ENCODE data around the gene PRMT7.

Gene PRMT7

GRCh38 chr16:68371706-68372380, 61.0 kb downstream of the PRMT7 start:
- H3K4me1 ChIP-seq, result peaks cover 35 to 67% (median 60%) of the 10 kb centered on the region in 10 experiments
- no peak overlapping the region for H3K4me3 ChIP-seq
- TF ChIP-seq Cebpa-rat (IDR thresholded peaks at IDR 0.05), result no peak
- H3K9me3 ChIP-seq (replicated peaks in 1 of 11), result no peaks in the 10 kb centered on the region
- peaks cover 10 to 80% (median 35%) of the 10 kb centered on the region in 11 experiments; a peak in 20 of 22 replicates for H3K27me3 ChIP-seq
- H3K27ac ChIP-seq, result no peak overlapping the region
- H4K20me1 ChIP-seq, result peaks cover 0 to 76% (median 0%) of the 10 kb centered on the region in 11 experiments; a peak in 11 of 22 replicates
- 0 out of 22 replicates have a peak overlapping the region, but pooled peaks of 1 of the 11 experiments have one; percentile 35 for H3K9ac ChIP-seq
- peak overlapping the region in 10 of 11 experiments; percentile 65 to 94 (median 84); a peak in 21 of 22 replicates for H3K4me2 ChIP-seq
- H3K36me3 ChIP-seq, result no peaks in the 10 kb centered on the region

DNA sequence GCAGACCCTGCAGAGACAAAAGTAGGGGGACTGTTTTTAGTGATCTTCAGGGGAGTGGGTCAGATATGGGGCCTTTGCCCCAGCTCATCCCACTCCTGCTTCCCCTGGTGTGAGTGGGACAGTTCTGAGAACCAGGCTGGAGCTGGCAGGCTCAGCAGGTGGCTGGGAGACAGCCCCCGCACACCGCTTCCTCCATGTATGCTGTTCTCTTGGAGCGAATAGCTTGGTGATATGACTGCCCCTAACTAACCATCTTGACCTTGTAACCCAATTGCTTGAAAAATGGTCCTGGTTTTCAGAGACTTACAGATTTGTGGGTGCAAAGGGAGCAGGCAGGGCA, 61.5 kb downstream of the PRMT7 start:
- Histone ChIP-seq H3K27me3 (peaks cover 10 to 76% (median 32%) of the 10 kb centered on the region in 11 experiments; a peak in 20 of 22 replicates), H3K4me1 (peaks cover 35 to 62% (median 57%) of the 10 kb centered on the region in 10 experiments), H4K20me1 (peaks cover 0 to 78% (median 0%) of the 10 kb centered on the region in 11 experiments; a peak in 11 of 22 replicates), H3K4me2 (peak overlapping the region in 5 of 11 experiments; percentile 77 to 94 (median 84); a peak in 4 of 22 replicates), H3K4me3 (no peak overlapping the region), H3K27ac (no peak overlapping the region), H3K9ac (no peak overlapping the region), H3K36me3 (no peaks in the 10 kb centered on the region), H3K9me3 (replicated peaks in 1 of 11) (no peaks in the 10 kb centered on the region)
- TF ChIP-seq Cebpa-rat (IDR thresholded peaks at IDR 0.05), result no peak

DNA sequence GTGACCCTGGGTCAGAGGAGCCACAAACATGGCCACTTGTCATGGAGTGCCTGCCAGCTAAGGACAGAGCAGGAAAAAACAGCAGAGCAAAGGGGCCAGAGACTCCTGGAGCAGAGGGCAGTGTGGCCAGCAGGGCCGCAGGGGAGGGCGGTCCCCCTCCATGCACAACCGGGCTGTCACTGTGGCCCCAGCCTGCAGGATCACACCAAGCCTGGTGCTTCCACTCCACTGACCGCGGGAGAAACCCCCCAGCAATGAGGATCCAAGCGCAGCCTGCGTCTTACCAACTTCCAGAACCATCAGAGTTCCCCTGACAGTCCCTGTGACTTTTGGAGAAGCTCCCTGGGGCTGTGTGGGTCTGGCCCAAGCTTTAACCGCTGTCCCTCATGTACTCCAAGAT, 62.0 kb downstream of the PRMT7 start:
- no peak for TF ChIP-seq Cebpa-rat (IDR thresholded peaks at IDR 0.05)
- Histone ChIP-seq H3K4me3 (no peak overlapping the region), H4K20me1 (peaks cover 0 to 76% (median 0%) of the 10 kb centered on the region in 11 experiments; a peak in 11 of 22 replicates), H3K4me1 (peaks cover 35 to 57% (median 52%) of the 10 kb centered on the region in 10 experiments), H3K27ac (no peak overlapping the region), H3K9ac (no peak overlapping the region), H3K36me3 (no peaks in the 10 kb centered on the region), H3K27me3 (peaks cover 6 to 72% (median 28%) of the 10 kb centered on the region in 11 experiments; a peak in 20 of 22 replicates), H3K9me3 (replicated peaks in 1 of 11) (no peaks in the 10 kb centered on the region), H3K4me2 (peak overlapping the region in 7 of 11 experiments; percentile 4 to 84 (median 29); a peak in 7 of 22 replicates)

- H3K4me2 ChIP-seq, result peak overlapping the region in 7 of 11 experiments; percentile 4 to 84 (median 29); a peak in 7 of 22 replicates
- no peak for TF ChIP-seq Cebpa-rat (IDR thresholded peaks at IDR 0.05)
- H3K9me3 ChIP-seq (replicated peaks in 1 of 11), result no peaks in the 10 kb centered on the region
- H3K9ac ChIP-seq, result no peak overlapping the region
- H3K36me3 ChIP-seq, result no peaks in the 10 kb centered on the region
- H3K4me1 ChIP-seq, result peaks cover 40 to 56% (median 51%) of the 10 kb centered on the region in 10 experiments
- H3K4me3 ChIP-seq, result no peak overlapping the region
- H3K27me3 ChIP-seq, result peaks cover under 1 to 66% (median 21%) of the 10 kb centered on the region in 11 experiments; a peak in 19 of 22 replicates
- H3K27ac ChIP-seq, result no peak overlapping the region
- H4K20me1 ChIP-seq, result peaks cover 0 to 74% (median 0%) of the 10 kb centered on the region in 11 experiments; a peak in 11 of 22 replicates
Observed at GRCh38 chr16:68373528-68374245, 62.9 kb downstream of the PRMT7 start.

- Histone ChIP-seq H3K4me2 (no peak overlapping the region), H4K20me1 (peaks cover 0 to 75% (median 0%) of the 10 kb centered on the region in 11 experiments; a peak in 11 of 22 replicates), H3K9me3 (replicated peaks in 1 of 11) (no peaks in the 10 kb centered on the region), H3K4me1 (peaks cover 40 to 56% (median 51%) of the 10 kb centered on the region in 10 experiments), H3K27me3 (peaks cover 0 to 66% (median 19%) of the 10 kb centered on the region in 11 experiments; a peak in 17 of 22 replicates), H3K36me3 (no peaks in the 10 kb centered on the region), H3K9ac (no peak overlapping the region), H3K4me3 (no peak overlapping the region), H3K27ac (no peak overlapping the region)
- no peak for TF ChIP-seq Cebpa-rat (IDR thresholded peaks at IDR 0.05)
Observed at GRCh38 chr16:68374246-68374805, 63.5 kb downstream of the PRMT7 start.

DNA sequence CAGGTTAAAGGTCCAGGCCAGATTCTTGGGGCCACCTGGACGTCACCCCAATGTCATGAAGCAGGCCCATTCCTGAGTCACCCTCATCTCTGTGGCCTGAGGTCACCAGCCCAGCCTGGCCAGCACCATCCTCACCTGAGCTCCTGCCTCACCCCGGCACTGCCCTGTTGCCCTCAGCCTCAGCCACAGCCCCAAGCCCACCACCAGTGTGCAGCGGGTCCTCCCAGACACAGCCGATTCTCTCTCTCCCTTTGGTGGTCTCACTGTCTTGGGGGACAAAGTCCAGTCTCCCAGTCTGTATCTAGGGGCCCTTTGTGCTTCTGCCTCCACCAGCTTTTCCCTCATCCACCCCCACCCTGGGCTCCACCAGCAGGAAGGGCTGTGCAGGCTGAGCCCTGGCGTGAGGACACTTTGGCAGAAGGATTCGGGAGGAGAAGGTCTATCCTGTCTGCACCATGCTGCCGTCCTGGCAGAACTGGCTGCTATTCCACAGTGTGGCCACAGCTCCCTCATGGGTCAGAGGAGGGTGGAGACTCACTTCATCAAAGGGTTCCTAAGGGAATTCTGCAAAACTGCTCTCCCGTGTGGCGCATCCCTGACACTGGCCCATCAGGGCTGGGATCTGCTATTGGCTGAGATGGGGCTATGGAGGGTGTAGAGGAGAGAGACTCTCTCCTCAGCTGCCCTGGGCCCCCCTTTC, 64.3 kb downstream of the PRMT7 start:
- peaks cover 33 to 53% (median 48%) of the 10 kb centered on the region in 10 experiments for H3K4me1 ChIP-seq
- no peak overlapping the region; a peak in 1 of 22 replicates for H3K4me2 ChIP-seq
- no peak overlapping the region for H3K4me3 ChIP-seq
- peaks cover 0 to 69% (median 19%) of the 10 kb centered on the region in 11 experiments; a peak in 17 of 22 replicates for H3K27me3 ChIP-seq
- H3K27ac ChIP-seq, result no peak overlapping the region
- TF ChIP-seq Cebpa-rat (IDR thresholded peaks at IDR 0.05), result no peak
- peaks cover 0 to 75% (median 0%) of the 10 kb centered on the region in 11 experiments; a peak in 11 of 22 replicates for H4K20me1 ChIP-seq
- no peaks in the 10 kb centered on the region for H3K36me3 ChIP-seq
- no peak overlapping the region for H3K9ac ChIP-seq
- no peaks in the 10 kb centered on the region for H3K9me3 ChIP-seq (replicated peaks in 1 of 11)

GRCh38 chr16:68375801-68376536, 65.2 kb downstream of the PRMT7 start:
- peaks cover 0 to 70% (median 0%) of the 10 kb centered on the region in 11 experiments; a peak in 7 of 22 replicates for H4K20me1 ChIP-seq
- H3K9me3 ChIP-seq (replicated peaks in 1 of 11), result no peaks in the 10 kb centered on the region
- no peaks in the 10 kb centered on the region for H3K36me3 ChIP-seq
- H3K4me2 ChIP-seq, result no peak overlapping the region
- no peak for TF ChIP-seq Cebpa-rat (IDR thresholded peaks at IDR 0.05)
- H3K4me3 ChIP-seq, result no peak overlapping the region
- peaks cover 25 to 44% (median 39%) of the 10 kb centered on the region in 10 experiments for H3K4me1 ChIP-seq
- peaks cover 0 to 61% (median 13%) of the 10 kb centered on the region in 11 experiments; a peak in 17 of 22 replicates for H3K27me3 ChIP-seq
- no peak overlapping the region for H3K9ac ChIP-seq
- H3K27ac ChIP-seq, result no peak overlapping the region

GRCh38 chr16:68376590-68376989, 65.8 kb downstream of the PRMT7 start:
- no peaks in the 10 kb centered on the region for H3K9me3 ChIP-seq (replicated peaks in 1 of 11)

More at GRCh38 chr16:68376590-68376989, 65.8 kb downstream of the PRMT7 start:
- peaks cover 18 to 38% (median 33%) of the 10 kb centered on the region in 10 experiments for H3K4me1 ChIP-seq
- H3K4me2 ChIP-seq, result no peak overlapping the region
- TF ChIP-seq Cebpa-rat (IDR thresholded peaks at IDR 0.05), result no peak
- peaks cover 0 to 64% (median 0%) of the 10 kb centered on the region in 11 experiments; a peak in 5 of 22 replicates for H4K20me1 ChIP-seq
- no peak overlapping the region for H3K9ac ChIP-seq
- H3K36me3 ChIP-seq, result no peaks in the 10 kb centered on the region
- no peak overlapping the region for H3K4me3 ChIP-seq
- H3K27ac ChIP-seq, result no peak overlapping the region
- H3K27me3 ChIP-seq, result peaks cover 0 to 54% (median 7%) of the 10 kb centered on the region in 11 experiments; a peak in 11 of 22 replicates
